KG1 (cell line): ENCODE data around the gene LINGO3.

ENCODE experiments used
- DNase-seq: peaks from one replicate; lab custom pipeline; 2025; lab: John Stamatoyannopoulos, UW

The LINGO3 gene

GRCh38 chr19:2339644-2340310 is 31.8 kb upstream of the LINGO3 start:
- no peak for DNase-seq

- no peak for DNase-seq
These were observed 31.0 kb upstream of the LINGO3 start for GRCh38 chr19:2338751-2339643.

- DNase-seq: no peak
These were observed 30.2 kb upstream of the LINGO3 start for GRCh38 chr19:2338055-2338615.

- no peak for DNase-seq
These were observed 29.4 kb upstream of the LINGO3 start for GRCh38 chr19:2337329-2337707.

- no peak for DNase-seq
These were observed 28.8 kb upstream of the LINGO3 start for GRCh38 chr19:2336528-2337328.

GRCh38 chr19:2335848-2336247 is 27.9 kb upstream of the LINGO3 start:
- no peak for DNase-seq

GRCh38 chr19:2334986-2335846 is 27.3 kb upstream of the LINGO3 start:
- DNase-seq: no peak

GRCh38 chr19:2334426-2334825 is 26.5 kb upstream of the LINGO3 start:
- DNase-seq: no peak

- DNase-seq: no peak
These were observed 25.9 kb upstream of the LINGO3 start for GRCh38 chr19:2333807-2334211.

- no peak for DNase-seq
These were observed 25.3 kb upstream of the LINGO3 start for GRCh38 chr19:2333027-2333806.

- DNase-seq: peak; percentile 54
These were observed 24.5 kb upstream of the LINGO3 start for GRCh38 chr19:2332341-2333026.

GRCh38 chr19:2331601-2332246 is 23.8 kb upstream of the LINGO3 start:
- DNase-seq: no peak

GRCh38 chr19:2330632-2331284 is 22.8 kb upstream of the LINGO3 start:
- DNase-seq: no peak

GRCh38 chr19:2330255-2330631 is 22.3 kb upstream of the LINGO3 start:
- DNase-seq: no peak

- no peak for DNase-seq
These were observed 21.6 kb upstream of the LINGO3 start for GRCh38 chr19:2329501-2329916.

- DNase-seq: no peak
These were observed 21.2 kb upstream of the LINGO3 start for GRCh38 chr19:2329149-2329478.

GRCh38 chr19:2328401-2329148 is 20.6 kb upstream of the LINGO3 start, which contains the start of the genes LSM7 and SPPL2B:
Gene LSM7 (minus strand): TSS chr19:2328586. CDS start chr19:2328566, 20 bp downstream.
Gene SPPL2B (plus strand): TSS chr19:2328684. CDS start chr19:2328710, 26 bp downstream.
- peak; percentile 84 for DNase-seq
